ENCODE results near the gene KRT85.

DNA sequence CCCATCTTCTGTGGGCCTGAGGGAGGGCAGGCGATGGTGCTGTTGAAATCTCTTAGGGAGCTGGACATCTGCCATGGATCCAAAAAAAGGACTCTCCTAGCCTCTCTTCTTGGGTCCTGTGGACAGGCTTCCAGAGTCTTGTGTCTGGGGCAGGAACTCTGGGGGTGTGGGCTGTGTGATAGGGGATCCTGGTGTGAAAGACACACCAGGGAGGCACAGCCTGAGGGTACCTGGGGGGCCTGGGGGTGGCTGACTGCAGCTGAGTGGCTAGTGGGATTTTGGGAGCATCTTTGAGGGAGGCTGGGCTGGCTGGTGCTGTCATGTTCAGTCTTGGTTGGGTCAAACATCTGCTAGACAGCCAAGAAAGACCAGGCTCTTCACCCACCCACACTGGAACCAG is 44.3 kb downstream of the KRT85 start:
- TF ChIP-seq, protein P1, sequence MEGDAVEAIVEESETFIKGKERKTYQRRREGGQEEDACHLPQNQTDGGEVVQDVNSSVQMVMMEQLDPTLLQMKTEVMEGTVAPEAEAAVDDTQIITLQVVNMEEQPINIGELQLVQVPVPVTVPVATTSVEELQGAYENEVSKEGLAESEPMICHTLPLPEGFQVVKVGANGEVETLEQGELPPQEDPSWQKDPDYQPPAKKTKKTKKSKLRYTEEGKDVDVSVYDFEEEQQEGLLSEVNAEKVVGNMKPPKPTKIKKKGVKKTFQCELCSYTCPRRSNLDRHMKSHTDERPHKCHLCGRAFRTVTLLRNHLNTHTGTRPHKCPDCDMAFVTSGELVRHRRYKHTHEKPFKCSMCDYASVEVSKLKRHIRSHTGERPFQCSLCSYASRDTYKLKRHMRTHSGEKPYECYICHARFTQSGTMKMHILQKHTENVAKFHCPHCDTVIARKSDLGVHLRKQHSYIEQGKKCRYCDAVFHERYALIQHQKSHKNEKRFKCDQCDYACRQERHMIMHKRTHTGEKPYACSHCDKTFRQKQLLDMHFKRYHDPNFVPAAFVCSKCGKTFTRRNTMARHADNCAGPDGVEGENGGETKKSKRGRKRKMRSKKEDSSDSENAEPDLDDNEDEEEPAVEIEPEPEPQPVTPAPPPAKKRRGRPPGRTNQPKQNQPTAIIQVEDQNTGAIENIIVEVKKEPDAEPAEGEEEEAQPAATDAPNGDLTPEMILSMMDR (conservative IDR thresholded peaks at IDR 0.05; ENCODE audit: low read length) = no peak
- TF ChIP-seq EZH2phosphoT487 (IDR thresholded peaks at IDR 0.05; ENCODE audit: borderline replicate concordance) = no peak
